Endothelial cell of umbilical vein (primary cell): ENCODE data around the gene MMP14. TPM values are rescaled to one million over a fixed set of nuclear protein-coding genes. Genes with fewer than 3 reads are reported as not detected.

Experiments used
- BruUV-seq: library from RNA; stranded (reverse); fragments of 400-500 nt; replicated peaks from 2 replicates; lab custom pipeline; 2021; lab: Mats Ljungman, UMichigan
- CTCF ChIA-PET: fragments of 300-600, 350-600 bp; sonication (Branson Sonifier 250); formaldehyde crosslinking; loops from one replicate; lab custom pipeline; 2021; ENCODE audit warnings: antibody characterized with exemption, inconsistent platforms; lab: Charles Lee
- POLR2A ChIA-PET: fragments of 300-600, 350-600 bp; sonication (Branson Sonifier 250); formaldehyde crosslinking; loops from one replicate; lab custom pipeline; 2021; ENCODE audit warnings: antibody characterized with exemption, inconsistent platforms; lab: Charles Lee
- DNase-seq: peaks from one replicate; pipeline ENCODE4 v3.0.0-alpha.2; 2011; ENCODE audit warnings: low read depth, low spot score
- FAIRE-seq: peaks from 2 replicates; lab custom pipeline; 2011; peaks lifted over from hg19 to GRCh38; lab: Jason Lieb, UNC
- H2AFZ ChIP-seq: 2 replicates; pipeline ENCODE4 v1.6.0; 2012; ENCODE audit warnings: low read depth, low read length, control low read depth, inconsistent platforms
- H3K27ac ChIP-seq: 2 replicates; pipeline ENCODE4 v1.5.1; 2011; ENCODE audit warnings: low read depth, mild to moderate bottlenecking, control low read depth, low read length, moderate library complexity; ENCODE audit not compliant: insufficient read depth
- H3K27me3 ChIP-seq, 2 experiments: 2 replicates each; pipeline versions ENCODE4 v1.6.0 to v1.6.1; 2011; ENCODE audit warnings: low read length in 2 of 2, mixed read lengths in 1 of 2; ENCODE audit not compliant: control insufficient read depth in 2 of 2, insufficient read depth in 2 of 2
- H3K36me3 ChIP-seq, 2 experiments: 2 replicates in 1 of 2; 3 replicates in 1 of 2; pipeline ENCODE4 v1.5.1; 2011; ENCODE audit warnings: low read length in 2 of 2, mild to moderate bottlenecking in 1 of 2, moderate library complexity in 1 of 2; ENCODE audit not compliant: control insufficient read depth in 2 of 2, insufficient read depth in 2 of 2; ENCODE audit errors: extremely low read depth in 1 of 2
- H3K4me1 ChIP-seq: 3 replicates; pipeline ENCODE4 v1.5.1; 2011; ENCODE audit warnings: mild to moderate bottlenecking, low read length; ENCODE audit not compliant: control insufficient read depth, insufficient read depth; ENCODE audit errors: extremely low read depth
- H3K4me2 ChIP-seq: 2 replicates; pipeline ENCODE4 v1.6.1; 2011; ENCODE audit warnings: low read length, control low read depth, mixed read lengths; ENCODE audit not compliant: insufficient read depth
- H3K4me3 ChIP-seq, 3 experiments: fragments of 200-600 bp in 1 of 3; sonication (generic), shearing (Covaris generic) in 1 of 3; replicated peaks in 1 of 3; 2 replicates each; pipeline ENCODE4 v1.5.1; 2011 to 2016; ENCODE audit warnings: control low read depth in 3 of 3, low read length in 3 of 3, mild to moderate bottlenecking in 2 of 3, inconsistent platforms in 1 of 3, low read depth in 1 of 3, moderate library complexity in 1 of 3; ENCODE audit not compliant: insufficient read depth in 1 of 3
- H3K79me2 ChIP-seq: 2 replicates; pipeline ENCODE4 v1.6.0; 2012; ENCODE audit warnings: low read length, inconsistent platforms; ENCODE audit not compliant: control insufficient read depth, insufficient read depth
- H3K9ac ChIP-seq: replicated peaks from 2 replicates; pipeline ENCODE3; 2011; ENCODE audit warnings: low read length, control low read depth; ENCODE audit not compliant: insufficient read depth; ENCODE audit errors: extremely low read depth
- H3K9me1 ChIP-seq: replicated peaks from 3 replicates; pipeline ENCODE4 v1.6.0; 2011; ENCODE audit warnings: mild to moderate bottlenecking, low read length; ENCODE audit not compliant: control insufficient read depth, insufficient read depth; ENCODE audit errors: extremely low read depth
- H3K9me3 ChIP-seq: replicated peaks from 2 replicates; pipeline ENCODE4 v1.5.1; 2012; ENCODE audit warnings: low read length, inconsistent platforms; ENCODE audit not compliant: control insufficient read depth, insufficient read depth
- H4K20me1 ChIP-seq: replicated peaks from 2 replicates; pipeline ENCODE3; 2011; ENCODE audit warnings: mild to moderate bottlenecking, low read length; ENCODE audit not compliant: control insufficient read depth, insufficient read depth; ENCODE audit errors: extremely low read depth
- CTCF ChIP-seq, 2 donors: IDR thresholded peaks; 1 replicate in 1 of 2; 2 replicates in 1 of 2; pipeline ENCODE4 v1.5.1; 2011; ENCODE audit warnings: low read length in 2 of 2, mild to moderate bottlenecking in 2 of 2, moderate library complexity in 2 of 2, control low read depth in 1 of 2, inconsistent platforms in 1 of 2, low read depth in 1 of 2; ENCODE audit not compliant: insufficient read depth in 1 of 2; ENCODE audit errors: extremely low read depth in 1 of 2
- EZH2 ChIP-seq: IDR thresholded peaks from 2 replicates; pipeline ENCODE4 v1.6.1; 2012; ENCODE audit warnings: borderline replicate concordance, low read depth, mild to moderate bottlenecking, moderate library complexity, low read length, inconsistent platforms; ENCODE audit not compliant: severe bottlenecking
- FOS ChIP-seq: IDR thresholded peaks from 2 replicates; pipeline ENCODE4 v1.6.1; 2011; ENCODE audit warnings: mild to moderate bottlenecking, low read length, moderate library complexity, borderline replicate concordance; ENCODE audit not compliant: insufficient read depth
- GATA2 ChIP-seq: IDR thresholded peaks from 2 replicates; pipeline ENCODE4 v1.7.0; 2011; ENCODE audit warnings: low read depth, mild to moderate bottlenecking, moderate library complexity, mixed read lengths, low read length; ENCODE audit not compliant: insufficient read length, insufficient read depth
- JUN ChIP-seq: IDR thresholded peaks from 2 replicates; pipeline ENCODE4 v1.6.1; 2011; ENCODE audit warnings: borderline replicate concordance, low read depth; ENCODE audit not compliant: insufficient read length, insufficient read depth
- MYC ChIP-seq: IDR thresholded peaks from one replicate; pipeline ENCODE4 v1.6.1; 2011; ENCODE audit warnings: mild to moderate bottlenecking, low read depth, low read length
- POLR2A ChIP-seq: IDR thresholded peaks from 2 replicates; pipeline ENCODE4 v1.6.1; 2012; ENCODE audit warnings: low read depth, mild to moderate bottlenecking, control low read depth, low read length
- POLR2AphosphoS5 ChIP-seq: IDR thresholded peaks from 2 replicates; pipeline ENCODE4 v1.6.1; 2012; ENCODE audit warnings: low read depth, mild to moderate bottlenecking, control low read depth, low read length, moderate library complexity; ENCODE audit not compliant: insufficient read depth
- dilution Hi-C: fragments of 300-500 bp; cut with MboI; formaldehyde crosslinking; loops from one replicate; pipeline ENCODE4 v1.15.0; 2019; ENCODE audit warnings: low sequenced_read_pairs; ENCODE audit not compliant: extremely low pct_ligation_motif_present
- intact Hi-C: fragments of 100-400 bp; cut with micrococcal nuclease; formaldehyde crosslinking; loops from one replicate; pipeline ENCODE4 v1.10.0; 2022
- polyA plus RNA-seq, 4 experiments: library from polyadenylated mRNA; depleted of rRNA in 3 of 4; stranded (reverse) in 3 of 4; unstranded in 1 of 4; fragments of >200 nt; gene quantifications; 2 replicates each; pipeline versions ENCODE4 v1.2.1 to v1.2.3, GENCODE V29; 2011 to 2012; ENCODE audit warnings: missing spikeins in 1 of 4
- total RNA-seq: library from RNA; stranded (reverse); gene quantifications from 2 replicates; pipeline ENCODE4 v1.2.3, GENCODE V29; 2021
- TF ChIP-seq, protein P1 (sequence below): IDR thresholded peaks from 2 replicates; pipeline ENCODE4 v1.6.1; 2011; ENCODE audit not compliant: insufficient read depth, insufficient read length

Gene MMP14
- total and polyA plus RNA-seq, 2 donors (not counting 3 experiments of a cell fraction or from before 2014, with no cell fraction given): 506 to 603 TPM

GRCh38 chr14:22808388-22809209, 27.8 kb upstream of the MMP14 start:
- H3K9me1 ChIP-seq: no peaks in the 10 kb centered on the region
- H3K9me3 ChIP-seq: no peaks in the 10 kb centered on the region
- H3K27me3 ChIP-seq: no peaks in the 10 kb centered on the region
- FAIRE-seq: no peak
- no peak for DNase-seq
- peaks cover 0 to 3% of the 10 kb centered on the region in 2 experiments for H3K36me3 ChIP-seq
- dilution Hi-C loops (no loop called here), intact Hi-C loops (no loop called here)
- no peak for TF ChIP-seq FOS
- TF ChIP-seq POLR2A: no peak
- TF ChIP-seq JUN: no peak
- no peak for TF ChIP-seq EZH2
- TF ChIP-seq POLR2AphosphoS5: no peak
- no peak for TF ChIP-seq MYC
- TF ChIP-seq CTCF (IDR thresholded peaks at IDR 0.05; ENCODE audit: extremely low read depth in 1 of 2, insufficient read depth in 1 of 2, low read depth in 1 of 2, low read length in 2 of 2): no peak
- TF ChIP-seq GATA2: no peak
- TF ChIP-seq, protein P1, sequence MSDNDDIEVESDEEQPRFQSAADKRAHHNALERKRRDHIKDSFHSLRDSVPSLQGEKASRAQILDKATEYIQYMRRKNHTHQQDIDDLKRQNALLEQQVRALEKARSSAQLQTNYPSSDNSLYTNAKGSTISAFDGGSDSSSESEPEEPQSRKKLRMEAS: no peak
- BruUV-seq: no TSS peak
- CTCF ChIA-PET: interaction anchor here (0.6 to 1.2 kb wide), 2 partner anchors 11 to 14 kb away, joined by 3 to 4 read pairs; no protein-coding TSS in a partner anchor
- H3K79me2 ChIP-seq: no peaks in the 10 kb centered on the region
- no peaks in the 10 kb centered on the region for H4K20me1 ChIP-seq
- H2AFZ ChIP-seq: no peak overlapping the region
- POLR2A ChIA-PET: interaction anchor here (0.7 kb wide), 1 partner anchor 49 kb away, joined by 8 read pairs; no protein-coding TSS in a partner anchor
- H3K4me2 ChIP-seq: no peak overlapping the region
- no peak overlapping the region for H3K4me3 ChIP-seq
- H3K27ac ChIP-seq: no peak overlapping the region
- no peaks in the 10 kb centered on the region for H3K4me1 ChIP-seq
- H3K9ac ChIP-seq: no peak overlapping the region
